ENCODE measurements around the gene CDH20.
"Not testable (repeated sequence)": the region's sequence is repeated elsewhere in the genome, so short reads cannot be mapped to it uniquely, and the experiment has no call there.

The CDH20 gene

GRCh38 chr18:61350578-61350977, 17.3 kb downstream of the CDH20 start:
- no peak for DNase-seq

DNA sequence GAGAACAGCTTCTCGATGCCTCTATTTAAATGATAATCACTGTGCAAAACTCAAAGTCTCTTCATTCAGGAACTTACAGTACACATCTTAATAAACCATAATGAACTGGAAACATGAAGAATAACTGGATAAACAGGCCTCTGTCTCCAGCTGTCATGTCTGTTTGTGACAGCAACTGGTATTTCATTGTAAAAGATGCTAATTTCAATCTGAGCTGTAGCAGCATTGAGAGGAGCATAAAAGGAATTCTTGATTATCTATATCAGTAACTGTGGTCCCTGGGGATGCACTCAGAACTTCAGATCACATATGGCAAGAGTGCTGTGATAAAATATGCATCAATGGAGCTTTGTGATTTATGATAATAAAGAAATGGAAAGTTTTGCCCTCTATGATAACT, 18.8 kb downstream of the CDH20 start:
- no peak for DNase-seq

DNA sequence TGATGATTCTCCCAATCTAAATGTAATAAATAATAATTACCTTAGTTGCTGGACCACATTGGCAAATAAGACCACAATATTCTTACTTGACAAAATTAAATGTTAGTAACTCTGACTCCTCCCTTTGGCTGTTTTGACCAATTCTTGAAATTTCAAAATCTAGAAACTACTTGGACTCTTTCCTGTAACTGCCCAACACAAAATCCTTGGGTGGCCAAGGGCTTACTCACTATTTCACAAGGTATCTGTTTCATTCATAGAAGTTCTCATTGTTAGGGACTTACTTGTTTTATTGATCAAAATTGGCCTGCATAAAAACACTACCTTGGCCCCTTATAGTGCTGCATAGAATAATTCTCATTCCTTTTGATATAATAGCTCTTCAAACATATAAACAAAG, 19.4 kb downstream of the CDH20 start:
- DNase-seq = no peak

DNA sequence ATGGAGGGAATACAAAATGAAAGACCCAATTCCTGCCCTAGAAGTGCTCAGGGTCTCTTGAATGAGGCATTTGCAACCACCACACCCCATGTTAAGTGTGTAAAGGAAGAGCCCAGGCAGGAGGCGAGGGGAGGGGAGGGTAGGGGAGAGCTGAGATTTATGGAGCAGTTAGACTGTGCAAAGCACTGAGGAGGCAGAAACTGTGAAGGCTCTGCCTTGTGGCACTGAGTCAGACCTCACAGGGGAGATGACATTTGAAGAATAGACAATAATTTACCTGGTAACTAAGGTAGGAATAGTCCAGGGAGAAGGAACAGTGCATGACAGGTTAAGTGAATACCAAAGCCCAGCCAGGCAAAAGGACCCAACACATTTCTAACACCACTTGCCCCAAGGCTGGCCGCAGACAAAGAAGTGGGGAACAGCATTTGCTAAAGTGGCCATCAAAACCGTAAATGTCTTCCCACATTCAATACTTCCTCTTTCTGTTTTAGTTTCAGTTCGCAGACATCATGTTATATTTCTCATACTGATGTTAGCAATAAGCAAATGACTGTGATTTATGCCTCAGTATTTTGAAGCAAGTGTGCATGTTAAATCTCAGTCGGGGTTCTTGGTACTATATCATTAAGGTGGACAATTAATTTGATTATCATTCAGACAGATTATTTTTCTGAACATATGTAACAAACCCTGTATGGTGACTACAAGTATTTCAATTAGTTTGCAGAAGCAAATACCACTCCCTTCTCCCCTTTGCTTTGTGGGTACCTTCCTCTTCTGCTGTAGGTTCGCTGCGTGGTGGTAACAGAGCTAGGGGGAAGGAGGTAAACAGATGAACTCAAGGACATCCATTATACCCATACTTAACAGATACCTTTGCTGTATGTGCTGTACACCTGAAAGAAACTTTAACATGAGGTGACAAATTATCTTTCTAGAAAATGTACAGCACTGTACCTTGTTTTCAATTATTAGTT, 27.5 kb downstream of the CDH20 start:
- DNase-seq = no peak

DNA sequence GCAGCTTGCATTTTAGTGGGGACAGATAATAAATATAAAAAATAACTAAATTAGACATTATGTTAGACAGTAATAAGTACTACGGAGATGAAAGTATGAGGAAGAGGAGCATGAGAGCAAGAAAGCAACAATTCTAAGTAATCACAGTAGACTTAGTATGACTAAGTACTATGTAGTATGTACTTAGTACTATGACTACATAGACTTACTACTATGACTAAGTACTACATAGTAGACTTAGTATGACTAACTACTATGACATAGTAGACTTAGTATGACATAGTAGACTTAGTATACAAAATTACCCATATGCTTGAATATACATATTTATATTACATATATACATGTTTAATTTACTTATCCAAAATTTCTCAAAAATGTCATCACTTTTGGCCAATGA, 29.3 kb downstream of the CDH20 start:
- no peak for DNase-seq

DNA sequence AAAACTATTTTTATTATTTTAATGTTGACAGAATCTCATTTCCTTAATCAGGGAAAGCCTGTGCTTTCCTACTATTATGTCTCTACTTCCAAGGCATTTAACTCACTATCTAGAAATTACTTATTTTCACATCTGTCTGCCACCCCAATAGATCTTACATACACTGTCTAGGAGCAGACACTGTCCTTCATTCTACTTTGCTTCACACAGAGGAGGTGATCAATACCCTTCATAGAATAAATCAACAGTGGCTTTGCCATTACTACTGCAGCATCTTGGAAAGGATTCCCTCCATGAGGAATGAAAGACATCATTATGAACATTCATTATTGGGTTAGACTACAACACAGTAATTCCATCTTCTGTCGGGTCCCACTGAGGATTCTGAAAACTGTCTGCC, 31.7 kb downstream of the CDH20 start:
- no peak for DNase-seq

DNA sequence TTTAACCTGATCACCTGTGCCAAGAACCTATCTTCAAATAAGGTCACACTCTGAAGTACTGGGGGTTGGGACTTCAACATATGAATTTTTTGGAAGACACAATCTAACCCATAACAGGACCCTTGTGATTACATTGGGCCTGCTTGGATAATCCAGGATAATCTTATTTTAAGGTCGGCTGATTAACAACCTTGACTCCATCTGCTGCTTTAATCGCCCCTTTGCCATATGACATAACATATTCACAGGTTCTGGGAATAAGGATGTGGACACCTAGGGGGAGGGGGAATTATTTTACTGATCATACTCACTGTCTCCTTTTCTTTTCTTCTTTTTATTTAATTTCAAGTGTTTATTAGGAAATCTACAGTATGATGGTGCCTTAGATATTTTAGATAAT, 34.8 kb downstream of the CDH20 start:
- no peak for DNase-seq

- not testable (repeated sequence) for DNase-seq
Observed at GRCh38 chr18:61369671-61370070, 36.4 kb downstream of the CDH20 start.

DNA sequence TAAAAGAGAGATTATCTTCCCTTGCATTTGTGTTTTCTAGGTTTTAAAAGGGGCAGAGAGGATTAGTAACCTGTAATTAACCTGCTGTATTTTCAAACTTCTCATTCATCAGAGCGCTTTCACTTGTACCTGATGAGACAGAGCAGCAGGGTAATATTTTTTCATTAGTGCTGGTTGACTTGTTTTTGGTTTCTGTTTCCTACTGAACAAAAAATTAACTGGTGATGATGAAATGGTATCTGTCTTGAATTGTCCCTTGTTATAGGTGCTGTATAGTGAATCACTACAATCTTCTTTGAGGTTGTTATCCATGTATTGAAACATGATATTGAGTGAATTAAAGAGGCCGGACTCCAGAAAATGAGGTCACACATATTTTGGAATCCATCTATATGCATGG, 37.9 kb downstream of the CDH20 start:
- DNase-seq = no peak

DNA sequence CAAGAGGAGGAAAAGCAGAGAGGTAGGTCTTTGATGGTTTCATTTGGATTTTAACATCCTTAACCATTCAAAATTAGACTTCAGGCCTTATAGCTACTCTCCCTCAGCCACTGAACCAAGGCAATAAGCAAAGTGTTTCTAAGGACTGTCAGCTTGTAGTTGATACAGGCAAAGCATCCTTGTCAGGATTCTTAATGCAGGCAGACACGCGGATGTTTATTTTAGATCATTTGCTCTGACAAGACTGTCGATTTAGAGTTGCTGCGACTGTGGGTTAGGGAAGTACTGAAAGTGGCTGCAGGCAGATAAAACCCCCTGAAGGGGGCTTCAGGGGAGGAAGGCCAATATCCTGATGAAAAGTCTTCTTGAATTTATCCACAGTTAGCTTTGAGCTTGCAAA, 46.6 kb downstream of the CDH20 start:
- no peak for DNase-seq

- no peak for DNase-seq
Observed at GRCh38 chr18:61388010-61388409, 54.8 kb downstream of the CDH20 start.

GRCh38 chr18:61394983-61395382, 61.8 kb downstream of the CDH20 start:
- DNase-seq = no peak

DNA sequence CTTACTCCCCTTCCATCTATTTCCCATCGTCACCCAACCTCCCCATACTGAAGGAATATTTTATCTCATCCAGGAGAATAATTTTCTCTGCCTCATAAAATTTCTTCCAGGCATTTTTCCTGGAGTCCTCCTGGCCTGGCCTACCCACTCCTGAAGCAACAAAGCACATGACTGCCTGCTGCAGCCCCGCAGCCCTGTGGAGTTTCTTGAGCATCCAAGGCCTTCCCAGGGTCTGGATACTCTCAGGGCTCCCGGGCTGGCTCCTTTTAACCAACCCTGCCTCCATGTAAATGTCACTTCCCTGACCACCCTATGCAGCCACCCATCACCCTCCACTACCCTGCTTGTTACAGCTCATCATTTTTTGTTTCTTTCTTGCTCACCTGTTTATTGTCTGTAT, 64.0 kb downstream of the CDH20 start:
- DNase-seq = no peak

DNA sequence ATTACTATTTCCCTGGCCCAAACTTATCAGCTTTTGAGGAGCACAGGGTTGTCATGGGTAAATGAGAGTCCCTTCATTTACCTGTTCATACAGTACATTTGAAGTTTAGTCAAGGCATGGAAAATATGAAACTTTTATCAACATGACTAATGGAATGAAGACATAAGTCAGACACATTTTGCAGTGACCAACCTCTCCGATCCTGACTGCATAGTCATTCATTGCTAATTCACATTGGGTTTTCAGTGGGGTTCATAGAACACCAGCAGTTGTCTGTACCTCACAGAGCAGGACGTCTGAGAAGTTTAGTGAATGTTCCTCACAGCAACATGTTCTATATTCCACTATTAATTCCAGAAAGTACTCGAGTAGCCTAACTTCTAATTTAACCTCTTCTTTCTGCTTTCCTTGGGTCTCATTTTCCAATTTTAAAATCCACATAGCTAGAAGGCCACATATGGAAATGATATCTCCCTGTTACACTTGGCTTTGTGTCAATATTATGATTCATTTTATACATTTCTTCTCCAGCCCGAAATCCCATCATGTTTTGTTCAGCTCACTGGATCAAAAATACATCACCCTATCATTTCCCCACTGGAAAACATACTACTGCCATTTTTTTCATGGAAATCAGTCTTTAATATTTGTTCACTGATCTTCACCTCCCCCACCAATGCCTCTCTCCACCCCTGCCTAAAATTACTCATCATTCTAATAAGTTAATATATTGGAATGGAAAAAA, 65.9 kb downstream of the CDH20 start:
- DNase-seq = no peak

GRCh38 chr18:61400016-61400635, 66.9 kb downstream of the CDH20 start:
- DNase-seq = no peak

GRCh38 chr18:61400716-61401115, 67.5 kb downstream of the CDH20 start:
- no peak for DNase-seq

GRCh38 chr18:61402726-61403125, 69.5 kb downstream of the CDH20 start:
- DNase-seq = no peak

DNA sequence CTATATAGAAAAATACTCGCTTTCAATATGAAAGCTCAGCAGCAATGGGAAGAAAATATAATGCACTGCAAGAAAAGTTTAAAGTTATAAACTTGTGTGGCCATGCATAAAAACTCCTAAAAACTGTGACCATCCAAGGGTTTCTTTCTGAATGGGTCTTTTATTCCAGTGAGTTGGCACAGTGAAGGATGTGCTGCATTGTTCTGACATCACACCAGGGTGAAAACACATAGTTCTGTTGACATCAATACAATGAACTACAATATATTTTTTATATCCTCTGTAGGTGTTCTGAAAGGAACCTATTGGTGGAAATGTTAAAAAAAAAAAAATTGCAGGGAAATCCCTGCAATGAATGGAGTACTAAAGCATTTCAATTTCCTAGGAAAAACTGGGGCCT, 80.2 kb downstream of the CDH20 start:
- no peak for DNase-seq

DNA sequence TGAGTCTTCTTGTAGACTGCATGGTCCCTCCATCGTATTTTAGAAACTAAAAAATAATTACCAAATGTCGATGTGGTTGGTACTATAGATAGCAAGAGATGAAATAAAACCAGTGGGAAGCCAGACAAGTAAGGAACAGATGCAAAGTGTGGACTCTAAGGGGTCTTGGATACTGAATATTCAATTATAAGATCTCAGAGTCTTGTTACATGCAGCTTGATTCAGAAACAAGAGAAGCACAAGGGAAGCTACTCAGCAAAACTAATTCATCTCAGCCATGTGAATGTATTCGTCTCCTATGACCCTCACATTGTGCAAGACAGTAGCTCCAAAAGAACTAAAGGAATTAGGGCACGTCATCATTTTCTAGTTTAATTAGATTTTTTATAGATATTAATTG, 80.9 kb downstream of the CDH20 start:
- no peak for DNase-seq

GRCh38 chr18:61419763-61420162, 86.5 kb downstream of the CDH20 start:
- DNase-seq = no peak

DNA sequence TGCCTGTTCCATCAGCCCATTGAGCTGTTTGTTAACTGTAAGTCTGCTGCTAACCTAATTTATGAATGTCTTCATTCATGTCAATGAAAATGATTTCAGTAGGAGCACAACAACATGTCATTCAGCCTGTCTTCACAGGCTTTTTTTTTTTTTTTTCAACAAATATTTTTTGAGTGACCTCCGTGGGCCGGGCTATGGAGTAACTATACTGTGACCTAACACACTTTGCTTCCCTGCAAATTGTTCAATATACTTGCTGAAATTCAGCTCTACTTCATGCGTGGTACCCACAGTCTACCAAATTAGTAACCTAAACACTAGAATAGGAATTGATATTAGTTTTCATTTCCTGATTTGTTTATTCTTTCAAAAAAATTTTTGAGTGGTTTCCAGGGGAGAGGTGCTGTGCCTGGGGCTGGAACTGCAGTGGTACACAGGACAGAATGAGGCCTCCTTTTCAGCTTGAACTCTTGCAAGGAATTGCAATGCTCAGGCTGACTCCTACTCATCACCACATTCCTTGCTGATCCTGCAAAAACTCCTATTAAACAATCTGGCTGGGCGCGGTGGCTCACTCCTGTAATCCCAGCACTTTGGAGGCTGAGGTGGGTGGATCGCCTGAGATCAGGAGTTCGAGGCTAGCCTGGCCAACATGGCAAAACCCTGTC, 87.1 kb downstream of the CDH20 start:
- DNase-seq = no peak

- DNase-seq = no peak
Observed at GRCh38 chr18:61426492-61427053, 93.3 kb downstream of the CDH20 start.

- DNase-seq = no peak
Observed at GRCh38 chr18:61428266-61428665, 95.0 kb downstream of the CDH20 start.

Measured in DMS153 (cell line).